Measurements from ENCODE around the gene PIAS4. TPM values are rescaled to one million over a fixed set of nuclear protein-coding genes. Genes with fewer than 3 reads are reported as not detected.
A peak's percentile ranks its signal among the peaks of the same experiment; 100 is the strongest.

PIAS4 gene
- total and polyA plus RNA-seq, 2 of the 13 experiments (the other 11 are each of a cell fraction or from before 2014, with no cell fraction given): 9.0 to 20.1 TPM

DNA sequence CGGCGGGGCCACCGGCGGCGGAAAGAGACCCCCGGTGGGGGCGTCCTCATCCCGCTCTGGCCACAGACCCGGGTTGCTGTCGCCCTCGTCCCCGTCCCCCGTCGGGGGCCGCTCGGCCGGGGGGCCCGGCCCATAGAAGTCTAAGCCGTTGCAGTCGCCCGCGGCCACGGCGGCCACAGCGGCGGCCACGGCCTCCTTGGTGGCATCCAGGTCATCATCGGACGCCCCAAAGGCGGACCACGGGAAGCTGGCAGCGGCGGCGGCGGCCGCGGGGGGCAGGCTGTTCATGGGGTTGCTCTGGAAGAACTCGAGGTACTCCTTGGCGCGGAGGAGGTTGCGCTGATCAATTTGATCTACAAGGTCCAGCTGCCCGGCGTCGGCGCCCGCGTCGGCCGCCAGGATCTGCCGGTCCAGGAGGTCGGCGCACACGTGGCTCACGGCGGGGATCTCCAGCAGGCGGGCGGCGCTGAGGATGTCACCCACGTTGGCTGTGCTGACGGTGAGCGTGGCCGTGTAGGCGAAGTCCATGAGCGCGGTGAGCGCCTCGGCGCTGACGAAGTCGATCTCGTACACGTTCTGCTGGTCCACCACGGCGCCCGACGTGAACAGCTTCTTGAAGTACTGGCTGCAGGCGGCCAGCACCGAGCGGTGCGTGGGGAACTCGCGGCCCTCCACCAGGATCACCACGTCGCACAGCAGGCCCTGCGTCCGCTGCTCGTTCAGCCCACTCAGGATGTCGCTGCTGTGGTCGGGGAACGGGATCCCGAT lies 47.1 kb downstream of the PIAS4 start:
- POLR2A ChIA-PET: no interaction called here
- H3K4me1 ChIP-seq (ENCODE audit: insufficient read depth, low read length): peaks cover 56% of the 10 kb centered on the region
- H3K4me2 ChIP-seq (ENCODE audit: low read depth, low read length): no peak overlapping the region
- FAIRE-seq: no peak
- H3K9me3 ChIP-seq (ENCODE audit: low read length): no peaks in the 10 kb centered on the region
- peaks cover 39% of the 10 kb centered on the region; the same call in 1 of the 2 replicates for H4K20me1 ChIP-seq (ENCODE audit: insufficient read depth, low read length)
- intact Hi-C loops (cut with micrococcal nuclease; ENCODE audit: unreplicated experiment): loop anchor here (10.0 kb wide), 1 partner anchor 90 kb away; no protein-coding TSS in a partner anchor
- H3K27ac ChIP-seq (ENCODE audit: extremely low read length, insufficient read depth, low read length): no peak overlapping the region
- no TSS peak for BruUV-seq (replicated peaks)
- H3K79me2 ChIP-seq (ENCODE audit: insufficient read depth, low read length): peaks cover 68% of the 10 kb centered on the region
- no peak overlapping the region for H3K4me3 ChIP-seq (replicated peaks in 1 of 3; ENCODE audit: insufficient read depth in 1 of 3, low read depth in 2 of 3, low read length in 3 of 3)
- H3K9ac ChIP-seq (ENCODE audit: insufficient read depth, low read depth, low read length): no peak overlapping the region
- no peaks in the 10 kb centered on the region for H3K27me3 ChIP-seq (ENCODE audit: control insufficient read depth in 1 of 2, insufficient read depth in 2 of 2, low read length in 2 of 2)
- H3K36me3 ChIP-seq (replicated peaks in 1 of 2; ENCODE audit: control insufficient read depth in 1 of 2, insufficient read depth in 2 of 2, low read length in 2 of 2): peaks cover 25 to 46% of the 10 kb centered on the region in 2 experiments
- no peak for DNase-seq (ENCODE audit: low spot score)
- no peak overlapping the region for H2AFZ ChIP-seq (ENCODE audit: low read length)
- no peak for ATAC-seq
- CTCF ChIA-PET (ENCODE audit: low intra/inter-chr PET ratio, low total read pairs): no interaction called here
- in situ Hi-C loops (cut with HindIII; ENCODE audit: extremely low pct_ligation_motif_present, low pct_unique_long_range_greater_than_20kb): no loop called here
- 97% methylated on average over 51 of the region's 91 CpGs for WGBS (ENCODE audit: low lambda C conversion rate)
- TF ChIP-seq, protein P1, sequence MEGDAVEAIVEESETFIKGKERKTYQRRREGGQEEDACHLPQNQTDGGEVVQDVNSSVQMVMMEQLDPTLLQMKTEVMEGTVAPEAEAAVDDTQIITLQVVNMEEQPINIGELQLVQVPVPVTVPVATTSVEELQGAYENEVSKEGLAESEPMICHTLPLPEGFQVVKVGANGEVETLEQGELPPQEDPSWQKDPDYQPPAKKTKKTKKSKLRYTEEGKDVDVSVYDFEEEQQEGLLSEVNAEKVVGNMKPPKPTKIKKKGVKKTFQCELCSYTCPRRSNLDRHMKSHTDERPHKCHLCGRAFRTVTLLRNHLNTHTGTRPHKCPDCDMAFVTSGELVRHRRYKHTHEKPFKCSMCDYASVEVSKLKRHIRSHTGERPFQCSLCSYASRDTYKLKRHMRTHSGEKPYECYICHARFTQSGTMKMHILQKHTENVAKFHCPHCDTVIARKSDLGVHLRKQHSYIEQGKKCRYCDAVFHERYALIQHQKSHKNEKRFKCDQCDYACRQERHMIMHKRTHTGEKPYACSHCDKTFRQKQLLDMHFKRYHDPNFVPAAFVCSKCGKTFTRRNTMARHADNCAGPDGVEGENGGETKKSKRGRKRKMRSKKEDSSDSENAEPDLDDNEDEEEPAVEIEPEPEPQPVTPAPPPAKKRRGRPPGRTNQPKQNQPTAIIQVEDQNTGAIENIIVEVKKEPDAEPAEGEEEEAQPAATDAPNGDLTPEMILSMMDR (CRISPR knock-in tag; IDR thresholded peaks at IDR 0.05): no peak
- TF ChIP-seq SNAI1 (CRISPR knock-in tag; IDR thresholded peaks at IDR 0.05; ENCODE audit: borderline replicate concordance) (no peak), KDM5B (CRISPR knock-in tag; IDR thresholded peaks at IDR 0.05; ENCODE audit: borderline replicate concordance) (no peak), MXD1 (CRISPR knock-in tag; IDR thresholded peaks at IDR 0.05) (no peak), DPF2 (CRISPR knock-in tag; IDR thresholded peaks at IDR 0.05; ENCODE audit: borderline replicate concordance, low read depth) (no peak), ZHX1 (CRISPR knock-in tag; IDR thresholded peaks at IDR 0.05; ENCODE audit: low read depth) (peak; percentile 43; the same call in 1 of the 2 replicates), HOXA3 (CRISPR knock-in tag; IDR thresholded peaks at IDR 0.05) (peak; percentile 22; the same call in 1 of the 2 replicates), NFRKB (IDR thresholded peaks at IDR 0.05) (no peak), RBFOX2 (IDR thresholded peaks at IDR 0.05; ENCODE audit: low read depth, low read length) (peak; percentile 53), RNF2 (conservative IDR thresholded peaks at IDR 0.05; ENCODE audit: low read depth) (no peak), MTA1 (CRISPR knock-in tag; IDR thresholded peaks at IDR 0.05; ENCODE audit: borderline replicate concordance) (peak; percentile 57; the same call in 1 of the 2 replicates), EHMT2 (IDR thresholded peaks at IDR 0.05; ENCODE audit: borderline replicate concordance, low read depth, low read length) (no peak)
- TF ChIP-seq, protein P2, sequence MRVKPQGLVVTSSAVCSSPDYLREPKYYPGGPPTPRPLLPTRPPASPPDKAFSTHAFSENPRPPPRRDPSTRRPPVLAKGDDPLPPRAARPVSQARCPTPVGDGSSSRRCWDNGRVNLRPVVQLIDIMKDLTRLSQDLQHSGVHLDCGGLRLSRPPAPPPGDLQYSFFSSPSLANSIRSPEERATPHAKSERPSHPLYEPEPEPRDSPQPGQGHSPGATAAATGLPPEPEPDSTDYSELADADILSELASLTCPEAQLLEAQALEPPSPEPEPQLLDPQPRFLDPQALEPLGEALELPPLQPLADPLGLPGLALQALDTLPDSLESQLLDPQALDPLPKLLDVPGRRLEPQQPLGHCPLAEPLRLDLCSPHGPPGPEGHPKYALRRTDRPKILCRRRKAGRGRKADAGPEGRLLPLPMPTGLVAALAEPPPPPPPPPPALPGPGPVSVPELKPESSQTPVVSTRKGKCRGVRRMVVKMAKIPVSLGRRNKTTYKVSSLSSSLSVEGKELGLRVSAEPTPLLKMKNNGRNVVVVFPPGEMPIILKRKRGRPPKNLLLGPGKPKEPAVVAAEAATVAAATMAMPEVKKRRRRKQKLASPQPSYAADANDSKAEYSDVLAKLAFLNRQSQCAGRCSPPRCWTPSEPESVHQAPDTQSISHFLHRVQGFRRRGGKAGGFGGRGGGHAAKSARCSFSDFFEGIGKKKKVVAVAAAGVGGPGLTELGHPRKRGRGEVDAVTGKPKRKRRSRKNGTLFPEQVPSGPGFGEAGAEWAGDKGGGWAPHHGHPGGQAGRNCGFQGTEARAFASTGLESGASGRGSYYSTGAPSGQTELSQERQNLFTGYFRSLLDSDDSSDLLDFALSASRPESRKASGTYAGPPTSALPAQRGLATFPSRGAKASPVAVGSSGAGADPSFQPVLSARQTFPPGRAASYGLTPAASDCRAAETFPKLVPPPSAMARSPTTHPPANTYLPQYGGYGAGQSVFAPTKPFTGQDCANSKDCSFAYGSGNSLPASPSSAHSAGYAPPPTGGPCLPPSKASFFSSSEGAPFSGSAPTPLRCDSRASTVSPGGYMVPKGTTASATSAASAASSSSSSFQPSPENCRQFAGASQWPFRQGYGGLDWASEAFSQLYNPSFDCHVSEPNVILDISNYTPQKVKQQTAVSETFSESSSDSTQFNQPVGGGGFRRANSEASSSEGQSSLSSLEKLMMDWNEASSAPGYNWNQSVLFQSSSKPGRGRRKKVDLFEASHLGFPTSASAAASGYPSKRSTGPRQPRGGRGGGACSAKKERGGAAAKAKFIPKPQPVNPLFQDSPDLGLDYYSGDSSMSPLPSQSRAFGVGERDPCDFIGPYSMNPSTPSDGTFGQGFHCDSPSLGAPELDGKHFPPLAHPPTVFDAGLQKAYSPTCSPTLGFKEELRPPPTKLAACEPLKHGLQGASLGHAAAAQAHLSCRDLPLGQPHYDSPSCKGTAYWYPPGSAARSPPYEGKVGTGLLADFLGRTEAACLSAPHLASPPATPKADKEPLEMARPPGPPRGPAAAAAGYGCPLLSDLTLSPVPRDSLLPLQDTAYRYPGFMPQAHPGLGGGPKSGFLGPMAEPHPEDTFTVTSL (CRISPR knock-in tag; IDR thresholded peaks at IDR 0.05; ENCODE audit: borderline replicate concordance): no peak

All from HepG2 (cell line).